B cell (primary cell): ENCODE results near the gene ZP4.

Experiments used
- CTCF ChIP-seq: fragments of 200-600 bp; IDR thresholded peaks from one replicate; pipeline ENCODE4 v1.8.0; 2022; ENCODE audit warnings: antibody characterized with exemption, mild to moderate bottlenecking
- EZH2 ChIP-seq: IDR thresholded peaks from 2 replicates; pipeline ENCODE4 v1.6.1; 2012; ENCODE audit warnings: borderline replicate concordance, low read depth, mild to moderate bottlenecking, moderate library complexity, low read length; ENCODE audit not compliant: insufficient read depth, poor library complexity, severe bottlenecking

- TF ChIP-seq EZH2 (no peak), CTCF (peak; percentile 17)
Observed at GRCh38 chr1:237864338-237865244, 26.1 kb downstream of the ZP4 start.
